DND-41 (cell line): ENCODE measurements around the gene PPOX.

Source experiments
- CTCF ChIP-seq: IDR thresholded peaks from 2 replicates; pipeline ENCODE4 v1.5.1; 2012; ENCODE audit warnings: borderline replicate concordance, low read length, moderate library complexity, mild to moderate bottlenecking; ENCODE audit not compliant: poor library complexity, severe bottlenecking; ENCODE audit errors: extremely low read depth
- EZH2 ChIP-seq: IDR thresholded peaks from 3 replicates; pipeline ENCODE4 v1.6.1; 2012; ENCODE audit warnings: borderline replicate concordance, low read depth, mild to moderate bottlenecking, moderate library complexity, low read length, inconsistent platforms; ENCODE audit not compliant: severe bottlenecking

- TF ChIP-seq CTCF: no peak
- TF ChIP-seq EZH2: no peak
These were observed 11.7 kb downstream of the PPOX start for GRCh38 chr1:161177936-161178244.
